ENCODE results near the gene PLEKHG4. TPM values are rescaled to one million over a fixed set of nuclear protein-coding genes. Genes with fewer than 3 reads are reported as not detected.

The PLEKHG4 gene
- total RNA-seq, 1 donor from 2014 or later, result 9.5 TPM

- no peak for TF ChIP-seq CTCF (IDR thresholded peaks at IDR 0.05; ENCODE audit: unreplicated experiment)
- Mint-ChIP-seq H3K4me3 (ENCODE audit: unreplicated experiment) (no peak overlapping the region), H3K9me3 (ENCODE audit: unreplicated experiment) (no peaks in the 10 kb centered on the region), H3K27ac (ENCODE audit: unreplicated experiment) (no peak overlapping the region), H3K27me3 (ENCODE audit: unreplicated experiment) (no peaks in the 10 kb centered on the region), H3K4me1 (ENCODE audit: unreplicated experiment) (no peaks in the 10 kb centered on the region), H3K36me3 (ENCODE audit: low read depth, unreplicated experiment) (peaks cover 2% of the 10 kb centered on the region)
- DNase-seq (ENCODE audit: low spot score), result no peak
Observed at GRCh38 chr16:67333315-67333714, 54.0 kb downstream of the PLEKHG4 start.

GRCh38 chr16:67336116-67336515 lies 56.8 kb downstream of the PLEKHG4 start:
- Mint-ChIP-seq H3K9me3 (ENCODE audit: unreplicated experiment) (no peaks in the 10 kb centered on the region), H3K4me1 (ENCODE audit: unreplicated experiment) (no peaks in the 10 kb centered on the region), H3K36me3 (ENCODE audit: low read depth, unreplicated experiment) (peaks cover 2% of the 10 kb centered on the region), H3K27me3 (ENCODE audit: unreplicated experiment) (no peaks in the 10 kb centered on the region), H3K27ac (ENCODE audit: unreplicated experiment) (no peak overlapping the region), H3K4me3 (ENCODE audit: unreplicated experiment) (no peak overlapping the region)
- no peak for TF ChIP-seq CTCF (IDR thresholded peaks at IDR 0.05; ENCODE audit: unreplicated experiment)
- no peak for DNase-seq (ENCODE audit: low spot score)

GRCh38 chr16:67336648-67337047 lies 57.3 kb downstream of the PLEKHG4 start:
- TF ChIP-seq CTCF (IDR thresholded peaks at IDR 0.05; ENCODE audit: unreplicated experiment), result no peak
- Mint-ChIP-seq H3K9me3 (ENCODE audit: unreplicated experiment) (no peaks in the 10 kb centered on the region), H3K4me1 (ENCODE audit: unreplicated experiment) (no peaks in the 10 kb centered on the region), H3K36me3 (ENCODE audit: low read depth, unreplicated experiment) (peaks cover 2% of the 10 kb centered on the region), H3K27ac (ENCODE audit: unreplicated experiment) (no peak overlapping the region), H3K4me3 (ENCODE audit: unreplicated experiment) (no peak overlapping the region), H3K27me3 (ENCODE audit: unreplicated experiment) (no peaks in the 10 kb centered on the region)
- DNase-seq (ENCODE audit: low spot score), result no peak

Other genes with a start within 250 kb of the PLEKHG4 start
- gene PHAF1, start 169.6 kb upstream of the PLEKHG4 start, total RNA-seq (ENCODE audit: unreplicated experiment), result 17.7 TPM
- 1.5 TPM for gene B3GNT9, start 128.5 kb upstream of the PLEKHG4 start, total RNA-seq (ENCODE audit: unreplicated experiment)
- 3.7 TPM for gene TRADD, start 119.6 kb upstream of the PLEKHG4 start, total RNA-seq (ENCODE audit: unreplicated experiment)
- 3.8 TPM for gene FBXL8, start 119.6 kb upstream of the PLEKHG4 start, total RNA-seq (ENCODE audit: unreplicated experiment)
- 5.7 TPM for gene HSF4, start 114.8 kb upstream of the PLEKHG4 start, total RNA-seq (ENCODE audit: unreplicated experiment)
- 2.6 TPM for gene NOL3, start 109.0 kb upstream of the PLEKHG4 start, total RNA-seq (ENCODE audit: unreplicated experiment)
- gene MATCAP1, start 95.6 kb upstream of the PLEKHG4 start, total RNA-seq (ENCODE audit: unreplicated experiment), result 88.8 TPM
- gene EXOC3L1, start 89.4 kb upstream of the PLEKHG4 start, total RNA-seq (ENCODE audit: unreplicated experiment), result 150 TPM
- 113 TPM for gene E2F4, start 87.4 kb upstream of the PLEKHG4 start, total RNA-seq (ENCODE audit: unreplicated experiment)
- gene ELMO3, start 80.4 kb upstream of the PLEKHG4 start, total RNA-seq (ENCODE audit: unreplicated experiment), result 25.3 TPM
- 33.6 TPM for gene TMEM208, start 52.4 kb upstream of the PLEKHG4 start, total RNA-seq (ENCODE audit: unreplicated experiment)
- gene FHOD1, start 32.1 kb upstream of the PLEKHG4 start, total RNA-seq (ENCODE audit: unreplicated experiment), result 248 TPM
- gene SLC9A5, start 30.6 kb upstream of the PLEKHG4 start, total RNA-seq (ENCODE audit: unreplicated experiment), result 17.2 TPM
- 2.0 TPM for gene KCTD19, start 47.2 kb downstream of the PLEKHG4 start, total RNA-seq (ENCODE audit: unreplicated experiment)
- 24.1 TPM for gene LRRC36, start 47.3 kb downstream of the PLEKHG4 start, total RNA-seq (ENCODE audit: unreplicated experiment)
- 1.1 TPM for gene TPPP3, start 114.0 kb downstream of the PLEKHG4 start, total RNA-seq (ENCODE audit: unreplicated experiment)
- 7.2 TPM for gene ZDHHC1, start 136.9 kb downstream of the PLEKHG4 start, total RNA-seq (ENCODE audit: unreplicated experiment)
- 3.3 TPM for gene HSD11B2, start 151.6 kb downstream of the PLEKHG4 start, total RNA-seq (ENCODE audit: unreplicated experiment)
- 107 TPM for gene ATP6V0D1, start 201.6 kb downstream of the PLEKHG4 start, total RNA-seq (ENCODE audit: unreplicated experiment)
- gene AGRP, start 204.0 kb downstream of the PLEKHG4 start, total RNA-seq (ENCODE audit: unreplicated experiment), result not detected
- 184 TPM for gene RIPOR1, start 249.3 kb downstream of the PLEKHG4 start, total RNA-seq (ENCODE audit: unreplicated experiment)

All from endothelial cell (in vitro differentiated cells).